GM18870 (cell line): ENCODE data around the gene STAMBP.
"Not testable (repeated sequence)": the region's sequence is repeated elsewhere in the genome, so short reads cannot be mapped to it uniquely, and the experiment has no call there.

Source experiments
- ATAC-seq: cut with Tn5 transposase; IDR thresholded peaks from one replicate; pipeline ENCODE4 v1.9.1; 2021; ENCODE audit warnings: moderate library complexity; ENCODE audit not compliant: unreplicated experiment

Gene STAMBP

GRCh38 chr2:73903949-73904613 lies 75.3 kb downstream of the STAMBP start:
- not testable (repeated sequence) for ATAC-seq

GRCh38 chr2:73904952-73905351 lies 76.2 kb downstream of the STAMBP start:
- no peak for ATAC-seq

GRCh38 chr2:73906847-73907505 lies 78.2 kb downstream of the STAMBP start:
- ATAC-seq, result no peak

- no peak for ATAC-seq
Measured at GRCh38 chr2:73907840-73908452, 79.2 kb downstream of the STAMBP start.

- no peak for ATAC-seq
Measured at GRCh38 chr2:73908689-73909652, 80.2 kb downstream of the STAMBP start.

GRCh38 chr2:73910873-73911547 lies 82.2 kb downstream of the STAMBP start:
- ATAC-seq, result no peak

- no peak for ATAC-seq
Measured at GRCh38 chr2:73911548-73912208, 82.9 kb downstream of the STAMBP start.

GRCh38 chr2:73913414-73914054 lies 84.8 kb downstream of the STAMBP start:
- ATAC-seq, result no peak

- ATAC-seq, result no peak
Measured at GRCh38 chr2:73914667-73915066, 85.9 kb downstream of the STAMBP start.

GRCh38 chr2:73915437-73915993 lies 86.8 kb downstream of the STAMBP start:
- ATAC-seq, result no peak

GRCh38 chr2:73916666-73917065 lies 87.9 kb downstream of the STAMBP start:
- ATAC-seq, result no peak

GRCh38 chr2:73917296-73917695 lies 88.5 kb downstream of the STAMBP start:
- no peak for ATAC-seq

- no peak for ATAC-seq
Measured at GRCh38 chr2:73917696-73918207, 89.0 kb downstream of the STAMBP start.

- ATAC-seq, result no peak
Measured at GRCh38 chr2:73918856-73919255, 90.1 kb downstream of the STAMBP start.

- ATAC-seq, result no peak
Measured at GRCh38 chr2:73919596-73920228, 91.0 kb downstream of the STAMBP start.

GRCh38 chr2:73920577-73921545 lies 92.1 kb downstream of the STAMBP start:
- ATAC-seq, result no peak

- ATAC-seq, result no peak
Measured at GRCh38 chr2:73921581-73921980, 92.8 kb downstream of the STAMBP start.
